Measurements from ENCODE around the gene ZFPM1. TPM values are rescaled to one million over a fixed set of nuclear protein-coding genes. Genes with fewer than 3 reads are reported as not detected.
"Not testable (repeated sequence)": the region's sequence is repeated elsewhere in the genome, so short reads cannot be mapped to it uniquely, and the experiment has no call there.

The ZFPM1 gene
- total and polyA plus RNA-seq, 7 experiments from 2014 or later, result 0.15 to 28.1 (median 13.5) TPM

DNA sequence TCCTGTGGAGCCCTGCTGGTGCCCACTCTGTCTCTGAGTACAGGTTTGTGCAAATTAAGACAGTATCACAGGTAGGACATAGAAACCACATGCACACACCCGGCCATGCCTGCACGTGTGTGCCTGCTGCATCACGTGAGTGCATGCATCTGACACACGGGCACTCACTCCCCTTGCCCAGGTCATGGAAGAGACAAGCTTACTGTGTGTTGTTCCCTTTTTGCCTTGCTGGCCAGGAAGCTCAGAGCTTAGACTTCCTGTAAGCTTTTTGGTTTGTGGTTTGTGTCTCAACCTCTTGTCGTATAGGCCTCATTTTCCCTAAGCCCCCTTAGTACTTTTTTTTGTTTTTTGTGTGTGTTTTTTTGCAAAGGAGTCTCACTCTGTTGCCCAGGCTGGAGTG is 45.3 kb upstream of the ZFPM1 start:
- intact Hi-C loops (cut with micrococcal nuclease), result no loop called here
- Histone ChIP-seq H3K36me3 (ENCODE audit: control insufficient read depth in 2 of 3, insufficient read depth in 3 of 3, low read length in 3 of 3) (no peaks in the 10 kb centered on the region), H3K27me3 (ENCODE audit: control insufficient read depth in 2 of 2, insufficient read depth in 2 of 2, low read length in 2 of 2) (no peaks in the 10 kb centered on the region), H3K4me1 (ENCODE audit: control insufficient read depth in 2 of 2, insufficient read depth in 2 of 2, low read length in 2 of 2) (no peaks in the 10 kb centered on the region), H3K4me3 (ENCODE audit: low read length) (no peak overlapping the region), H3K9me3 (ENCODE audit: control insufficient read depth in 2 of 3, low read length in 3 of 3) (no peaks in the 10 kb centered on the region), H3K27ac (ENCODE audit: low read depth, low read length) (no peak overlapping the region)
- peak; percentile 44 for ATAC-seq
- POLR2A ChIA-PET, result no interaction called here
- Mint-ChIP-seq H3K4me3 (no peak overlapping the region), H3K36me3 (no peaks in the 10 kb centered on the region), H3K9me3 (no peaks in the 10 kb centered on the region), H3K4me1 (peaks cover 4 to 13% (median 6%) of the 10 kb centered on the region in 7 donors), H3K27me3 (peaks cover 0 to 3% (median 0%) of the 10 kb centered on the region in 5 donors), H3K27ac (peak overlapping the region in 2 of 9 donors; percentile 30 to 37)
- CTCF ChIA-PET, result no interaction called here
- DNase-seq, result no peak

DNA sequence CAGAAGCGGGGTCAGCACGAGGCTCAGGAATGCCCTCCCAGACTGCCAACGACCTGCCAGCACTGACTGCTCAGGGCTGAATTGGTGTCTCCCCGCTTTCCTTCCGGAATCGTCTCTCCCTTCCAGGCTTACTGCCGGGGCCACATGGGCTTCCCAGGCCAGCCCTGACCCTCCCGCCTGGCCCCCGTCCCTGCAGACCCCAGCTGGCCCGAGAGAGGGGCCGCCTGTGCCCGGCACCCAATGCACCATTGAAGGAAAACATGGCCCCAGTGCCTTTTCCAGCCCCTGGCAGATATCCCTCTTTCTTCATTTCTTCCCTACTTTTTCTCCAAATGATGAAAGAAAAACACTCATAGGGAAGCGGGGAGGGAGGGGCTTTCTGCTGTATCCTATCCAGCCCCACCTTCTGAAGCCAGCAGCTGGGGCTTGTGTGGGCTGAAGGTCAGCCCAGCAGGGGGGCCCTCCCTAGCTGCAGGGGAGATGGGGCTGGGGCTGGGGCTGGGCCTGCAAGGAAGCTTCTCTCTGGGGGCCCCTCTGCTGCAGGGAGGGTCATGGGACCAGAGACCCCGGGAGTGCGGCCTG is 44.4 kb upstream of the ZFPM1 start:
- Mint-ChIP-seq H3K4me3 (no peak overlapping the region), H3K27me3 (peaks cover 0 to 3% (median 0%) of the 10 kb centered on the region in 5 donors), H3K4me1 (peaks cover 4 to 13% (median 6%) of the 10 kb centered on the region in 7 donors), H3K9me3 (no peaks in the 10 kb centered on the region), H3K36me3 (no peaks in the 10 kb centered on the region), H3K27ac (no peak overlapping the region)
- H3K9me3 ChIP-seq (ENCODE audit: control insufficient read depth in 2 of 3, low read length in 3 of 3), result no peaks in the 10 kb centered on the region
- H3K27ac ChIP-seq (ENCODE audit: low read depth, low read length), result no peak overlapping the region
- ChIA-PET POLR2A (no interaction called here), CTCF (no interaction called here)
- H3K36me3 ChIP-seq (ENCODE audit: control insufficient read depth in 2 of 3, insufficient read depth in 3 of 3, low read length in 3 of 3), result no peaks in the 10 kb centered on the region
- DNase-seq (no peak), ATAC-seq (no peak)
- no peaks in the 10 kb centered on the region for H3K4me1 ChIP-seq (ENCODE audit: control insufficient read depth in 2 of 2, insufficient read depth in 2 of 2, low read length in 2 of 2)
- H3K4me3 ChIP-seq (ENCODE audit: low read length), result no peak overlapping the region
- H3K27me3 ChIP-seq (ENCODE audit: control insufficient read depth in 2 of 2, insufficient read depth in 2 of 2, low read length in 2 of 2), result no peaks in the 10 kb centered on the region
- intact Hi-C loops (cut with micrococcal nuclease), result no loop called here

DNA sequence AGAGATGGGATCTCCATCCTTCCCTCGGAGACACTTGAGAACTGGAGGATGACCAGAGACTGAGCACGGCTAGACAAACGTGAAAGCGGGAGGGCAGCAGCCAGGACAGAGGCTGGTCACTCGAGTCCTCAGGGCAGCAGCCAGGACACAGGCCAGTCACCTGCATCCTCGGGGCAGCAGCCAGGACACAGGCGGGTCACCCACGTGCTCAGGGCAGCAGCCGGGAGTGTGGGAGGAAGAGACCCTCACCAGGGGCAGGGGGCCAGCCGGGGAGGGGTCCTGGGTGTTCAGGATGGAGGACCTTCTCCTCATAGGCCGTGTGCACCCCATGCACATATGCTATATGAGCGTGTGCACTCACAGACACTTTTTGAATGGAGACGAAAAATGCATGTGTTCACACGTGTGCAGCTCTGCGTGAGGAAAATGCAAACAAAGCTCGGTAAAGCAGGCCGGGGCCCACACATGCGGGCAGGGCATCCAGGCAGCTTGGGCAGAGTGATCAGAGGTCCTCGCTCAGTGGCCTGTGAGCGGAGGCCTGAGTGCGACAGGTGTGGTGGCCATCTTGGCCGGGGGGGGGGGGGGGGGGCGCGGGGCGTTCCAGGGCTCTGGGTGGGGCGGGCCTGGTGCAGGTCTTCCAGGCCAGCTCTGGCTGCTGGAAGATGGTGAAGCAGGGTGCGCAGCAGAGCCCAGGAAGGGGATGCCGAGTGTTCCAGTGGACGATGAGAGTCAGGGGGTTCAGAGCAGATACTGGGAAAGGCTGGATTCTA is 43.6 kb upstream of the ZFPM1 start:
- ATAC-seq (no peak), DNase-seq (no peak)
- Mint-ChIP-seq H3K27me3 (peaks cover 0 to 3% (median 0%) of the 10 kb centered on the region in 5 donors), H3K9me3 (no peaks in the 10 kb centered on the region), H3K27ac (no peak overlapping the region), H3K4me3 (no peak overlapping the region), H3K36me3 (no peaks in the 10 kb centered on the region), H3K4me1 (peaks cover 4 to 13% (median 6%) of the 10 kb centered on the region in 7 donors)
- Histone ChIP-seq H3K4me1 (ENCODE audit: control insufficient read depth in 2 of 2, insufficient read depth in 2 of 2, low read length in 2 of 2) (no peaks in the 10 kb centered on the region), H3K27me3 (ENCODE audit: control insufficient read depth in 2 of 2, insufficient read depth in 2 of 2, low read length in 2 of 2) (no peaks in the 10 kb centered on the region), H3K27ac (ENCODE audit: low read depth, low read length) (no peak overlapping the region), H3K4me3 (ENCODE audit: low read length) (no peak overlapping the region), H3K36me3 (ENCODE audit: control insufficient read depth in 2 of 3, insufficient read depth in 3 of 3, low read length in 3 of 3) (no peaks in the 10 kb centered on the region), H3K9me3 (ENCODE audit: control insufficient read depth in 2 of 3, low read length in 3 of 3) (no peaks in the 10 kb centered on the region)
- POLR2A ChIA-PET, result no interaction called here
- CTCF ChIA-PET, result no interaction called here
- intact Hi-C loops (cut with micrococcal nuclease), result no loop called here

DNA sequence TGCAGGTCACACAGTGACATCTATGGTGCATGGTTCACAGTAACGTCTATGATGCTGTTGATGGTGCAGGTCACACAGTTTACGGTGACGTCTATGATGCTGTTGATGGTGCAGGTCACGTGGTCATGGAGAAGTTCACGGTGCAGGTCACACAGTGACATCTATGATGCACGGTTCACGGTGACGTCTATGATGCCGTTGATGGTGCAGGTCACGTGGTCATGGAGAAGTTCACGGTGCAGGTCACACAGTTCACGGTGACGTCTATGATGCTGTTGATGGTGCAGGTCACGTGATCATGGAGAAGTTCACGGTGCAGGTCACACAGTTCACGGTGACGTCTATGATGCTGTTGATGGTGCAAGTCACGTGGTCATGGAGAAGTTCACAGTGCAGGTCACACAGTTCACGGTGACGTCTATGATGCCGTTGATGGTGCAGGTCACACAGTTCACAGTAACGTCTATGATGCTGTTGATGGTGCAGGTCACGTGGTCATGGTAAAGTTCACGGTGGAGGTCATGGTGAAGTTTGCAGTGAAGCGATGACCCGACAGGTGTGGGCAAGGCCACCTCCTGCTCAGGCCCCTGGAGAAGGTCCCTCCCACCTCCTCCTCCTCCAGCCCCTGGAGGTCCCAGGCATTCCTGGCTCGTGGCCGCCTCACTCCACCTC is 42.6 kb upstream of the ZFPM1 start:
- H3K27me3 Mint-ChIP-seq; DNase-seq; H3K27ac Mint-ChIP-seq; H3K36me3 Mint-ChIP-seq; H3K27me3 ChIP-seq (ENCODE audit: control insufficient read depth in 2 of 2, insufficient read depth in 2 of 2, low read length in 2 of 2); H3K4me1 ChIP-seq (ENCODE audit: control insufficient read depth in 2 of 2, insufficient read depth in 2 of 2, low read length in 2 of 2); H3K9me3 Mint-ChIP-seq; intact Hi-C loops (cut with micrococcal nuclease); H3K4me3 Mint-ChIP-seq; POLR2A ChIA-PET; CTCF ChIA-PET; H3K36me3 ChIP-seq (ENCODE audit: control insufficient read depth in 2 of 3, insufficient read depth in 3 of 3, low read length in 3 of 3); H3K9me3 ChIP-seq (ENCODE audit: control insufficient read depth in 2 of 3, low read length in 3 of 3); H3K27ac ChIP-seq (ENCODE audit: low read depth, low read length); H3K4me3 ChIP-seq (ENCODE audit: low read length): not testable (repeated sequence)
- ATAC-seq, result peak; percentile 63
- H3K4me1 Mint-ChIP-seq, result peaks cover 4 to 10% (median 6%) of the 10 kb centered on the region in 7 donors

DNA sequence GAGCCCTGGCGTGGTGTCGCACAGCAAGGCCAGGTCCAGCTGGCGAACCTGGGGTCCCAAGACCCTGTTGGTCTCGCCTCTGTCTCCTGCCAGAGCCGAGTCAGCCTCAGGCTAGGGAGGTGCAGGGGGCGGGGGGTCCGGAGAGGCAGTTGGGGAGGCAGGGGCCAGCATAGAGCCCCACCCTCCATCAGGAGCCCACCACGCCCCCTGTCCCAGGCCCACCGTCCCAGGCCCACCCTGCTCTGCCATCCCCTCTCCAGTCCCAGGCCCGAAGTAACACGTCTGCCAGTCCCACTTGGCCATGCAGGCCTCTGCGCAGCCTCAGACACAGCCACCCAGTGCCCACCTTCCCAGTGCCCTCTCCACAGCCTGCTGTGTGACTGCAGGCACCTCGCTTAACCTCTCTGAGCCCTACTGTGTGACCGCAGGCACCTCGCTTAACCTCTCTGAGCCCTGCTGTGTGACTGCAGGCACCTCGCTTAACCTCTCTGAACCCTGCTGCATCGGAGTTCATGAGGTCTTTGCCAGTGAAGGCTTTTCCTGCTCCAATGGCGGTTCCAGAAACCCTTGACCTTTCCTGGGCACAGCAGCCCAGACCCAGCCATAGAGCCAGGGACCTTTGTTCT is 41.0 kb upstream of the ZFPM1 start:
- H3K4me1 Mint-ChIP-seq, result peaks cover 4 to 10% (median 6%) of the 10 kb centered on the region in 7 donors
- no peak overlapping the region for H3K4me3 Mint-ChIP-seq
- ChIA-PET POLR2A (no interaction called here), CTCF (no interaction called here)
- H3K27me3 Mint-ChIP-seq, result no peaks in the 10 kb centered on the region
- intact Hi-C loops (cut with micrococcal nuclease), result no loop called here
- H3K9me3 Mint-ChIP-seq, result no peaks in the 10 kb centered on the region
- no peak overlapping the region for H3K4me3 ChIP-seq (ENCODE audit: low read length)
- no peak for ATAC-seq
- no peaks in the 10 kb centered on the region for H3K27me3 ChIP-seq (ENCODE audit: control insufficient read depth in 2 of 2, insufficient read depth in 2 of 2, low read length in 2 of 2)
- H3K36me3 Mint-ChIP-seq, result no peaks in the 10 kb centered on the region
- DNase-seq, result no peak
- H3K9me3 ChIP-seq (ENCODE audit: control insufficient read depth in 2 of 3, low read length in 3 of 3), result no peaks in the 10 kb centered on the region
- H3K4me1 ChIP-seq (ENCODE audit: control insufficient read depth in 2 of 2, insufficient read depth in 2 of 2, low read length in 2 of 2), result no peaks in the 10 kb centered on the region
- no peak overlapping the region for H3K27ac ChIP-seq (ENCODE audit: low read depth, low read length)
- no peaks in the 10 kb centered on the region for H3K36me3 ChIP-seq (ENCODE audit: control insufficient read depth in 2 of 3, insufficient read depth in 3 of 3, low read length in 3 of 3)
- no peak overlapping the region for H3K27ac Mint-ChIP-seq

DNA sequence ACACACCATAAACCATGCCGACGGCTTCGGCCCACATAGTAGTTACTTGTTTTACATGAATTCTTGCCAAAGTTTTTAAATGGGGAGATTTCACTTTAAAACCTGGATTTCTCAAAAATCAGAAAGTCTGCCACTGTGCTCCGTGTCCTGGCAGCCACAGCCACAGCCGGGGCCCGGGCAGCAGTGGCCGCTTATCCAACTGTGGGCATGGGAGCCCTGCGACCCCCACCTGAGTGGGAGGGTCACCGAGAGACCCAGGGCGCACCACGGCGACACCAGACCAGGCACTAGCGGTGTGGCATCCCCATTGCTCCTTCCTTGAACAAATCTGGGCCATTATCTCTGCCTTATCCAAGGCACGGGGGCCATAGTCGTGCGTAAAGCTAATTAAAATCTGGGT is 40.3 kb upstream of the ZFPM1 start:
- ChIA-PET POLR2A (no interaction called here), CTCF (no interaction called here)
- no peaks in the 10 kb centered on the region for H3K27me3 ChIP-seq (ENCODE audit: control insufficient read depth in 2 of 2, insufficient read depth in 2 of 2, low read length in 2 of 2)
- Mint-ChIP-seq H3K36me3 (no peaks in the 10 kb centered on the region), H3K27ac (no peak overlapping the region), H3K4me3 (no peak overlapping the region), H3K9me3 (no peaks in the 10 kb centered on the region), H3K27me3 (no peaks in the 10 kb centered on the region), H3K4me1 (peaks cover 2 to 8% (median 4%) of the 10 kb centered on the region in 7 donors)
- H3K4me3 ChIP-seq (ENCODE audit: low read length), result no peak overlapping the region
- no peaks in the 10 kb centered on the region for H3K4me1 ChIP-seq (ENCODE audit: control insufficient read depth in 2 of 2, insufficient read depth in 2 of 2, low read length in 2 of 2)
- H3K27ac ChIP-seq (ENCODE audit: low read depth, low read length), result no peak overlapping the region
- no peaks in the 10 kb centered on the region for H3K9me3 ChIP-seq (ENCODE audit: control insufficient read depth in 2 of 3, low read length in 3 of 3)
- H3K36me3 ChIP-seq (ENCODE audit: control insufficient read depth in 2 of 3, insufficient read depth in 3 of 3, low read length in 3 of 3), result no peaks in the 10 kb centered on the region
- intact Hi-C loops (cut with micrococcal nuclease), result no loop called here
- ATAC-seq (no peak), DNase-seq (no peak)

Measured in naive thymus-derived CD4-positive, alpha-beta T cell (primary cell).